ENCODE results near the gene DDB1. TPM values are rescaled to one million over a fixed set of nuclear protein-coding genes. Genes with fewer than 3 reads are reported as not detected.

The DDB1 gene
- total RNA-seq, 1 experiment from 2014 or later: 209 TPM

DNA sequence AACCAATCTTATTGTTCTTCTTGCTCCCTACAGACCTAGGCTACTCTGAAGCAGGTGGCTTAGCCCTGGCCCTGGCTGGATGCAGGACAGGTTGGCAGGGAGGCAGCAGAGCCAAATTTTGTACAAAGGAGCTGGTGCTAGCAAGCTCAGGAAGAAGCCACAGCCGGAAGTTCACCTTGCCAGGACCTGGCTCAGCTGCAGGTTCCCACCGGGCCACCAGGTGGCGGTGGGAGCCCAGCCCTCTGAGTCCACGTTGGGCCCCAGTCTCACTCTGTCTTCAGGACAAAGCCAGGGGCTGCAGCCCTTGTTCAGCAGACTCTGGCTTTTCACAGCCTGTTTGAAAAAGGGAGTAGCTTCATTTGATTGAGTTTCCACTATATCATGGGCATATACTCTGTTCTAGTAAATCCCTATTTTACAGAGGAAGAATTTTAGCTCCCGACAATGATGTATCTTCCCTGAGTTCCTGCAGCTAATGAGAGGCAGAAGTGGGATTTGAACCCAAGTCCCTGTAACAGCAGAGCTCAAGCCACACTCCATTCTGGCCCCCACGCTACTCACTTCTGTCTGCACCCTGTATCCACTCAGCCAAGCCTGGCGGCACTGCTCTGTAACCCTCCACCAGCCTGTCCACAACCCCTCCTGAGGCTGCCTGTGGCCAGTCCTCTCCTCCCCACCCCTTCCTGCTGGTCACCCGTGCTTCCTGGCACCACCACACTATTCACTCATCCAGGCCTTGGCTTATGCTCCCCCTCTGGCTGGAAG lies 3.4 kb upstream of the DDB1 start:
- peak; percentile 77 for DNase-seq (ENCODE audit: low read depth)

DNA sequence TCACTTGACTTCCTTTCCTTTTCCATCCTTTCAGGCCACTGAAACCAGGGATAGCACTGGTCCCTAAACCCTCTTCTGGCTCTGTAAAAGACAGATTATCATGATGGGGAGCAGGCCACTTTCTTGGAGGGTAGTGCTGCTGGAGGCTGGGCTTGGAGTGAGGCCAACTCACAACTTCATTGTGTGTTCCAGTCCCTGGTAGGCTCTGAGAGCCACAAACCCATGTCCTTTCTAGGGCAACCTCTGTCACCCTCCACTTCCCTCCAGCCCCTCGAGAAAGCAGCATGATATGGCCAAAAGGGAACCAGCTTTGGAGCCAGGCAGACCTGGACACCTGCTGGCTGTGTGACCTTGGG lies 2.4 kb upstream of the DDB1 start:
- no peak for DNase-seq (ENCODE audit: low read depth)

DNA sequence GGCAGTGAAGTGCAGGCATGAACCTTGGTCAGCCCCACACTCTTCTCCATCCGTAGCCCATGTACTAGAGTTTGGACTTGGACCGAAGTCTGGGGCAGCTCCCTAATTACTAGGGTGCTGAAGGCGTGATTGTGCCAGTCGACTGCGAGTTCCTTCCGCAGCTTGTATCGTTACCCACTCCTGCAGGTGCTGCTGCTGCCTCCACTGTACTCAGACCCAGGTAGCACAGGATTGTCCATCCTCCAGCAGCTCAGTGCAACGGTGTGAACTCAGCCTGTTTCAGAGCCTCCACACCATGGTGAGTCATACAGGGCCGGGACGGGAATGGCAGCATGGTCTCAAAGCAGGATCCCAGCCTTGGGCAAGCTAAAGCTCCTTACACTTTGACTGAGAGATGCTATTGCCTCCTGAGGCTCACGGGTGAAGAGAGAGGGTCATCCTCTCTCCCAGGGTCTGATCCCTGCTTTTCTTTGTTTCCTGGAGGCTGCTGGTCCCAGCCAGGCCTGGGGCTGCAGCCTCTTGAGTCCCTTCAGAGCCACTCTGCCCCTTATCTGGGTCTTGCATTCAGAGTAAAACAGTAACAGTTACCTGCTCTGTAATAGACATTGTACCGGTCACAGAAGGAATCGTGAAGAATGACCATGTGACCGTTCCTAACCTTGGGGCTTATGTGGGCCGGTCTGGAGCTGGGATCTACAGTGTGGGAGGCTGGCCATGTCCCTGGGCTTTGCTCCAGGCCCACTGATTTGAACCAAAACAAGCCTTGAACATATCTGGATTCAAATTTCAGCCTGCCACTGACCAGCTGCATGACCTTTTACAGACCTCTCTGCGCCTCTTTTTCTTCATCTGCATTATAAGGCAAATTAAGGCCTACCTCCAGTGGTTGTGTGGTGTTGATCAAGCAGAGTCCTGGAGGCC lies 1.8 kb upstream of the DDB1 start:
- DNase-seq (ENCODE audit: low read depth): peak; percentile 63

DNA sequence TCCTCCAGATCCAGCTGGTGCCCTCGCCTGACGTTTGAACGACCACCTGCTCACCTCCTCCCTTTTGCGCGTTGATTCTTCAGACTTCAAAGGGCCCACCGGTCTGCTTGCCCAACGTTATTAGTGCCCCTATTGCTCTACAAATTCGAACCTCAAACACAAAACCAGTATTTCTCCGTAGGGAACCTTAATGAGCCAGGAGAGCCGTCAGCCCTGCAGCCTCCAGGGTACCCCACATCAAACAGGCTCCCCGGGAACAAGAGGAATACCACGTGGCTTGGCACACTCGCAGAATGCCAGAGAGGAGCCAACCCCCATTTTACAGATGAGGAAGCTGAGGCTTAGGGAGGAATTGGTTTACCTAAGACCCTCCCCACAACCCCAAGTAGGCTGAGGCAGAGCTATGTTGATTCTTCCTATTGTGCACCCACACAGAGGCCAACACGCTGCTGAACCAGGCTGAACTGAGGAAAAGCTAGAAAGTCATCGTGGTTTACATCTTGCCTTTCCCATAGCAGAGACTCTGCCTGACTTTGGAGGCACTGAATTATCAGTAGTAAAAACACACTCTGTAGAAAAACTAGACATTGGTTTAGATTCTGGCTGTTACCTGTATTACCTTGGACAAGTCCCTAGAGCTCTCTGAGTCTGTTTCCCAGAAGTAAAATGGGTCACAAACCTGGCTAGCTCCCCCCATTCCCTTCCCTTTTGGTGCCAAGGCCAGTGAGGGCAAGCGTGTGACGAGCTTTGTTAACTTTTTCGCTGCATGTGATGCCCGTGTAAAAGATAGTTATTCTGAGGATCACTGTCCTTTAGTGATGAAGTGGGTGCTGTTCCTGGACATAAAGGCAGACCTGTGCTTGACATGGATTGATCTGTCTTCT lies 887 bp upstream of the DDB1 start:
- DNase-seq (ENCODE audit: low read depth): no peak

DNA sequence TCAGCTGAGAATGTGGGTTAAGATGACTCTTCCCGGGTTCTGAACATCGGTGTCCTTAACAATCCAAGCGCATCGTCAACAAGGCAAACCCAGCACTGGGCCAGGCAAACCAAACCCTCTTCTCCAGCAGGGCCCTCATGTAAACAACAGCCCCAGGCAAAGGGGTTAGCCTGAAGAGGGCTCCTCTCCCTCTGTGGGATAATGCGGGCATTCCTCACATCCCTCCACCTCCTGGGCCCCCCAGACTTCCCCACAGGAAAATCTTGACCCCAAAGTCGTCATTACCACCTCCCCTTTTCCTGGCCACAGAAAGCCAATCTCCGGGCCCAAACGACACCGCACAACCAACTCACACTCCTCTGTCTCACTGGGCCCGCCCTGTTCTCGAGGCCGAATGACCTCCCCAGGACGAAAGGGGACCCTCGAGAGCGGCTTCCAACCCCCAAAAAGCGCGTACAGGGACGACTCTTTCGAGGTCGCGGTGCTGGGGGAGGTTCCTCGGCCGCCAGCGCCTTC lies 566 bp downstream of the DDB1 start:
- peak; percentile 43 for DNase-seq (ENCODE audit: low read depth)

DNA sequence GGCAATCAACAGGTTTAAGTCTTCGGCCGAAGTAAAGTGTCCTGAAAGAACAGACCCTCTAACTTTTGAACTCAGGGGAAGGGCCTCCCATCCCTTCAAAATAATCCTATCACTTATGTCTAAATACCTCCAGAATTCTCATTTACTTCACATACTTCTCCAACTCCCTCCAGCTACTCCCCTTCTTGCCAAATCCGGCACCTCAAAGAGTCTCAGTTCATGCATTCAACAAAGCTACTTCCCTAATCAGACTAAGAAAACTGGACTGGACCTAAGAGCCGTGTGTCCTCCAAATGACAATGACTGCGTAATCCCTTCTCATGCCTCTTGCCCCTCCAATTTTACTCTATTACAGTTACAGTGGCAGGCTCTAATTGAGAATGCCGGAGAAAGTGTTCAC lies 1.3 kb downstream of the DDB1 start:
- no peak for DNase-seq (ENCODE audit: low read depth)

DNA sequence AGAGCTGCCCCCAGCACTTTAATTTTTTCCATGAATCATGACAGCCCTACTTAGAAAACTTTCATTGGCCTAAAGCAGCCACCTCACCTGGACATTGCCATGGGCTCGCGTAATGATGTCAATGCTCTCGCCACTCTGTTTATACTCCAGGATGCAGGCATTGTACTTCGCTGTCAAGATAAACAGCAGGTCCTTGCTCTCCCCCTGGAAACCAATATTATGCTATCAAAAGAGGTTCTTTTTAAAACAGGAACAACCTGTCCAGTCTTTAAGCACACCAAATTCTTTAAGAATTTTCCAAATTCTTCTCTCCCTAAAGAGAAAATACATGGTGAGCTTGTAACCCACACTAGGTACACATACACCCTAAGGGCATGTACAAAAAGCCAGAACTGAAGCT lies 3.0 kb downstream of the DDB1 start:
- DNase-seq (ENCODE audit: low read depth): no peak

DNA sequence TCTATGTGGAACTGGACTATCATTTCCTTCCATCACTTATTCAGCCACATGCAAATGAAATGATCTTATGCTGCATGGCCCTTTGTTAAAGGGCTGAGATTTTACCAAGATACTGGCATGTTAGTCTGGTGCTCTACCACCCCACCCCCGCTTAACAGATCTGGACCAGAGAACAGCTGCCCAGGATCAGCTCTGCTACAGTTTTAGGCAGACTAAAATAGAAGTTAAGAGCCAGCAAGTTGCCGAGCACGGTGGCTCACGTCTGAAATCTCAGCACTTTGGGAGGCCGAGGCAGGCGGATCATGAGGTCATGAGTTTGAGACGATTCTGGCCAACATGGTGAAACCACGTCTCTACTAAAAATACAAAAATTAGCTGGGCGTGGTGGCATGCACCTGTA lies 4.6 kb downstream of the DDB1 start:
- no peak for DNase-seq (ENCODE audit: low read depth)

DNA sequence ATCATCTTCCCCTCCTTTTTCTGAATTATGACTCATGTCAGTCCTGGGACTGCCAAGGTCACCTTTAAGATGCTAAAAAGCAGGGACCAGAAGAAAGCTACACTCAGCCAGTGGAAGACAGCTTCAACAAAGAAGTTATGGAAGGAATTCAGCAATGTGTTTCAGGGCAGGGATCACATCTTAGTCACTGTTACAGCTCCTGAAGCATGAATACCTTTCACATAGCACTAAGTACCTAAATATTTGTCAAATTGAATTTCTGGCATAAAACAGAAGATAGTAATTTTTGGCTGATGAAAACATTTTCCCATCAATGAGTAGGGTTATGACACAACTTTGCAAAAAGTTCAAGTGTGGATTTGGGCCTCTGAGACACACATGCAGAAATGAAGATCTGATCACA lies 5.2 kb downstream of the DDB1 start:
- DNase-seq (ENCODE audit: low read depth): no peak

DNA sequence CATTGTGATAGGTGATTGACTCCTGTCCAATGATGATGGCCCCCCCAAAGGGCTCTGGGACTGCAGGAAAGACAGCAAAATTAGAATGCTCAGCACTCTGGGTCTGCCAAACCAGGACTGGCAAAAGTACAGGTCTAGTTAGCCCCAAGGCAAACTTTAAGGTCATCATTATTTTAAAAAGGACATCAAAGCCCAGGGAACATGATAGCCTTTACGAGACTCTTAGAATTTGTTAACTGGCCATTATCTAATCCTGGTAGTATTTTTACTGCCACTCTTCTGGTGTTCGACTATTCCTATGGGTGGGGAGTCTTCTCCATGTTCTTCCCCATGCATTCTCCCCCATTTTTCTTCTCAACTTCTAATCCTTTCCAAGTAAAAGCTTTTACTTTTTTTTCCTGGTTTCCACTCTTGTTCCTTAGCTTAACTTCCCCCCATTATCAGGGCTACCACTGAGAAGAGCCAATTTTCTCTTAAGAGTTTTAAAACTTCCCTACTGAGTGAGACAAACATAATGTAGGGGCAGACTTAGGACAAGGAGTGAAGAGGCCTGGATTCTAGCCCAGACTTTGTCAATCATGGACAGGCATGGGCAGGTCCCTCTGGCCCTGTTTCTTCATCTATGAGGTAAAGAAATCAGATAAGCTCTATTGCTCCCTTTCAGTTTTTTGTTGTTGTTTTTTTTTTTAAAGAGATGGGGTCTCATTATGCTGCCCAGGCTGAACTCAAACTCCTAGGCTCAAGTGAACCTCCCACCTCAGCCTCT lies 7.1 kb downstream of the DDB1 start:
- no peak for DNase-seq (ENCODE audit: low read depth)

DNA sequence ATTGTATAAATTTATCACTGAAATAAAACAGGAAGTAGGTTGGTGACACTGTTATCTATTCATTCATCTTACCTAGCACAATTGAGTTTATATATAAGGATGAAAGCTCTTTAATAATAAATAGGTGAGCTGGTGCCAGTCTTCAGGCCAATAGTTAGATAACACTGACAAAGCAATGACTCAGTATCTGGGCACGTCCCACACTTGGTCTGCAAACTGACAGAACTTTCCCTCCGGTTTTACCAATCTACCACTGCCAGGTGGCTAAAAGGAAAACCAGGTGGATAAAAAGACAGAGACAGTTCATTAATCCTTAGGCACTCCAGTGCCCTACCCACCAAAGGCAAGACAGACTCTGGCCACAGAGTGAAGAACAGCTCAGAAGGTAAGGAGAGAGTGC lies 17.6 kb downstream of the DDB1 start:
- DNase-seq (ENCODE audit: low read depth): peak; percentile 25

DNA sequence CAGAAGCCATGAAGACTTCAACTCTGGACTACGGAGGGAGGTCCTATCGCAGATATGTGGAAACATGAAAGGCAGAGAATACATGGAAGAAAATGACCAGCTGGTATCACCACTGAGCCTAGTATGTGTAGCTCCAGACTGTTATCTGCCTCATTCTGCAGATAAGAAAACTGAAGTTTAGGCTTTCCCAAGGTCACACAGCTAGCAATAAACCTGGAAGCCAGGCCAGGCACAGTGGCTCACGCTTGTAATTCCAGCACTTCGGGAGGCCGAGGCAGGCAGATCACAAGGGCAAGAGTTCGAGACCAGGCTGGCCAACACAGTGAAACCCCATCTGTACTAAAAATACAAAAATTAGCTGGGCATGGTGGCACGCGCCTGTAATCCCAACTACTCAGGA lies 22.2 kb downstream of the DDB1 start:
- no peak for DNase-seq (ENCODE audit: low read depth)

DNA sequence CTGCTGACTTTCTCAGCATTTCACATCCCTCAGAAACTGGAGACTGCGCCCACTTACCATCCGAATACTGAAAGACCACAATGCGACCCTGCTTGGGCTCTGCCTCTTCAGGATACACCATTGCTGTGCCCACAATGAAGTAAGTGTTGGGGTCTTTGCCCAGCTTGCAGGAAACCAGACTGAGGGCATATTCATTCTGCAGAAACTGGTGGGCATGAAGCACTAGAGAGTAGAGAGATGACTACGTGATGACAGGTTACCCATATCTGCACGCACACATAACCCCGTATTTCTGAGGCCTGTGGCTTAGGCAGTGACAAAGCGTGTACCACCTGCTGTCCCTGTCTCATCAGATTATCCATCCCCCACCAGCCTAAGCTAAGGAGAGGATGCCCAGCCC lies 23.2 kb downstream of the DDB1 start:
- DNase-seq (ENCODE audit: low read depth): no peak

DNA sequence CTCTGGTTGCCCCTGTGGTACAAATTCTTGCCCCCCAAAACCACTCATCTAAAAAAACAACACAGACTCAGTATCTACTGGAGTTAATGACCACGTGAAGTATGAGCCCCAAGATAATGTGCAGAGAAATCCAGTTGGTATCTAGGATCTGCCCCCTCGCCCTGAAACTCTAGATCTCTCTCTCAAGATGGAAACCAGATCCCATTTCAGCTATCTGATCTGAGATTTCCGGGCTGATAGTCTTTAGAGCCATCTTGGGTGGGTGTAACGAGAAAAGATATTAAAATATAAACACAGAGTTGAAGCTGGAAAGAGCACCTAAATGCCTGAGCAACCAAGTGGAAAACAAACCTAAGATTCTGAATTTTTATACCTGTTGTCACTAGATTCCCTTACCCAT lies 23.8 kb downstream of the DDB1 start:
- no peak for DNase-seq (ENCODE audit: low read depth)

DNA sequence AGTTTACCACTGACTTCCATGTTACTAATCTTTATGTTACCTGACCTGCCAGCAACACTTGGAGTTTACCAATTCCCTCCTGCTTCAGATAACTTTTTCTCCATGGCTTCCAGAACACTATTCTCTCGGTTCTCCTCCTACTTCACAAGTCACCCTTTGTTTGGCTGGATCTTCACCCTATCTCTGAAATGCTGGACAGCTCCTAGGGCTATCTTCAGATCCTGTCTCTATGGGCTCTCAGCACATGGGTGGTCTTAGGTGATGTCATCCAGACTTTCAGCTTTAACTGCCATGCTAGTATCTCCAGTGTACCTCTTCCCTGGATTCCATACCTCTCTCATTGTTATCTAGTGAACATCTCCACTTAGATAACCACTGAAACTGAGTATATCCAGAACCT lies 25.6 kb downstream of the DDB1 start:
- DNase-seq (ENCODE audit: low read depth): no peak

DNA sequence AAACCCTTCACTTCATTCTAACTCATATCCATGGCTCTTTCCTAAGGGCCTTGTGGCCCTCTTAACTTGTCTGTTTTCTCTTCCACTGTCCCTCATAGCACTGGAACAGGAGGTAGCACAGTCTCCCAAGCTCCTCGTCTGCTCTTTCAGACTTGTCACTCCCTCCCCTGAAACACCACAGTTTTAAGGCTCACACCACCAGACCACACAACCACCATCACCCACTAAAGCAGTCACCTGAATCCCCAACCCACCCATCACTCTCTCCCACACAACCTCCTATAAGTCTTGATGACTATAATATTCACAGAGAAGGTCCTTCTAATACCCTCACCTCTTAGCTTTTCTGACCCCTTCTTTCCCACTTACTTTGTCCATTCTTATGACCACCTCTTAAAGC lies 26.7 kb downstream of the DDB1 start:
- DNase-seq (ENCODE audit: low read depth): no peak

DNA sequence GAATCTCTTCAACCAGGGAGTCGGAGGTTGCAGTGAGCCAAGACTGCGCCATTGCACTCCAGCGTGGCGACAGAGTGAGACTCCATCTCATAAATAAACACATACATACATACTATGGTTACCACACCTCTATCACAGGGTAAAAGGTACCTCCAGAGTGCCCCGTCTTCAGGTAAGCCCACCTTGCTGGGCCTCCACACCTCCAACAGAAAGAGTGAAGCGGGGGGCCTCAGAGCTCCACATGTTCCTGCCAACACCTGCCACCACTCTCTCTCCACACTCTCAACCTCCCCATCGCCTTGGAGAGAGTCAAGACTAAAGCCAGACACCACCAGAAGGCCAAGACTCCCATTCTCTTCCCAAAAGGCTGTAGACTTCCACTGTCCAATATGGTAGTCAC lies 27.5 kb downstream of the DDB1 start:
- no peak for DNase-seq (ENCODE audit: low read depth)

DNA sequence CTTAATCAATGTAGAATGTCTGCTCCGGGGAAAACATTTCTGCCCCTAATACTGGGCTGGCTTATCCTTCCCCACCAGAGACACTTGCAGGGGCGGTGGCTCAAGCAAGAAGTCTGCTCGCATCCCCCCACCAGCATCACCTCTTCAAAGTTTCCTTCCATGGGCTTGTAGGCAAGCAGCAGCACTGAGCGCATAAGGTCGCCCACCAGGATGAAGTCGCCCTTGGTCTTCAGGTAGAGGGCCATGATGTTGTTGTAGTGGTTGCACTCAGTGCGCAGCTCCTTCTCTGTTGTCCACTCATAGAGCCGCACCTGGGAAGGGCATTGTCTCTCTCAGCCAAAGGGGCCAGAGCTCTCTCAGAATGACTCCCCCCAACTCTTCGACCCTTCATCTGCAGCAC lies 29.2 kb downstream of the DDB1 start:
- no peak for DNase-seq (ENCODE audit: low read depth)

DNA sequence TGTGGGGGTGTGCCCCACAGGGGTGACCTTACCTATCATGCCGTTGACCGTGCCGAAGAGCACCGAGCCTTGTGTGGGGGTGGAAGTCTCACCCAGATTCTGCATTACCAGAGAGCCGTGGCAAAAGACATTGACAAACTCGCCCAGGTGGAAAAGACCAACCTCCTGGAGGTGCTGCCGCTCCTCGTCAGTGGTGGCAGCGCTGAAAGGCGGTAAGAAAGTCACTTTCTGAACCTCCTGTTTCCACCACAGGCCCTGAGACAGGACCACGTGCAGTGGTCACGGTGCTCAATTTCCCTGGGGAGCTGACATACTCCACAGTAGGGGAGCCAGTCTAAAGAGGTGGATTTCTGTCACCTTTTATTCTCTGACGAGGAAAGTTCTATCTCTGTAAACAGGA lies 30.4 kb downstream of the DDB1 start:
- no peak for DNase-seq (ENCODE audit: low read depth)

DNA sequence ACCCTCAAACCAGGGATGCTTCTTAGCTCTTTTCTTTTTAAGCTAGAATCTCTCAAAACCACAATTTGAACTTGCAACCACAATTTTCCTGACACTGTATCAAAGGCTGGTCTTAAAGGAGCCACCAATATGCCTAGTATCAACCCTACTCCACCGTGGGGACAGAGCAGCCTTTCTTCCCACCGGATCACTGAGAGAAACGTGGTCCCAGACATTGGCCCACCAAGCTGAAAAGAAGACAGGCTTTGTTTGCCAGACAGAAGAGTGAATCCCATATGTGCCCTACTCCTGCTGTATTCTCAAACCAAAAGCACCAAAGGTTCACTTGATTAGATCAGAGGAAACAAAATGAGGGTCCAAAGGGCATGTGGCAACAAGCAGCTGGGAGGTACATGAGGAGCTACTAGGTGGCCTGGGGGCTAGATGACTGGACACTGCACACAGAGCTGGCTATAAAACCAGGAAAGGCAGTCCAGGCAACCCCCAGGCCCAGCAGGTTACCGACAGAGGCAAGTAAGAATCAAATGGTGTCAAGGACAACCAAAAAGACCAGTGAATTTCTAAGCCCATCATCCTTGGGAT lies 34.2 kb downstream of the DDB1 start:
- peak; percentile 20 for DNase-seq (ENCODE audit: low read depth)

DNA sequence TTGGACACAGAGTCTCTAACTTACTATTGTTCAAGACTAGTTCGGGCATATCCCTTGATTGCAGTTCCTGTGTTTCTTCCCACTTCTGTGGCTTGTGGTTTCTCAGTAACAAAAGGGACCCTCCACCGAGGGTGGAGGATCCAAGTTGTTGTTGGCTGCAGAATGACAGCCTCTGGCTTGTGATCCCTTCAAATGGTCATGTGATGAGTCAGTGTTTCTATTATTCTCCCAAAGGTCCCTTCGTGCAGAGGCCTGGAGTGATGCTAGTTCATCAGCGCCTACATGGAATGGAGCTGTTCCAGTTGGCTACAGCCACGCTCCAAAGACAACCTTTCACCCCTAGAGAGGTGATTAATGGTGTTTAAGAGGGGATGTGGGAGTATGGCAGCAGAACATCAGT lies 35.2 kb downstream of the DDB1 start:
- DNase-seq (ENCODE audit: low read depth): peak; percentile 95
